Breast epithelium (tissue), 3 donors: Measurements from ENCODE around the gene RIMBP2.

Experiments
- CTCF ChIP-seq, 3 donors: fragments of 450-650 bp; IDR thresholded peaks; one replicate each; pipeline ENCODE4 v1.5.1; 2016 to 2017; ENCODE audit warnings: antibody characterized with exemption in 3 of 3, mild to moderate bottlenecking in 3 of 3, moderate library complexity in 3 of 3
- POLR2AphosphoS5 ChIP-seq, 3 donors: sonication (generic); formaldehyde crosslinking; IDR thresholded peaks; one replicate each; pipeline ENCODE4 v1.6.1; 2017; ENCODE audit warnings: antibody characterized with exemption in 3 of 3

- no peak for TF ChIP-seq CTCF (IDR thresholded peaks at IDR 0.05)
- no peak for TF ChIP-seq POLR2AphosphoS5 (IDR thresholded peaks at IDR 0.05)
These were observed 55.0 kb downstream of the RIMBP2 start for GRCh38 chr12:130661059-130661458.
